Gastroesophageal sphincter (tissue), 4 donors: Measurements from ENCODE around the gene DGKZ. TPM values are rescaled to one million over a fixed set of nuclear protein-coding genes. Genes with fewer than 3 reads are reported as not detected.

Experiments used
- ATAC-seq: fragments of 150-250 bp; one replicate; pipeline ENCODE4 v1.9.1; 2016; ENCODE audit warnings: mild to moderate bottlenecking, moderate library complexity
- H3K27ac ChIP-seq, 4 donors: fragments of 200-600 bp; sonication (generic) in 3 of 4; 1 replicate in 3 of 4; 2 replicates in 1 of 4; pipeline ENCODE4 v1.5.1; 2016 to 2019
- H3K27me3 ChIP-seq: fragments of 200-600 bp; sonication (generic); one replicate; pipeline ENCODE4 v1.5.1; 2019
- H3K36me3 ChIP-seq, 2 donors: fragments of 200-600 bp; sonication (generic); one replicate each; pipeline ENCODE4 v1.5.1; 2019; ENCODE audit warnings: control low read depth in 1 of 2
- H3K4me1 ChIP-seq, 3 donors: fragments of 200-600 bp; sonication (generic); 1 replicate in 2 of 3; 2 replicates in 1 of 3; pipeline ENCODE4 v1.5.1; 2016 to 2019; ENCODE audit warnings: control low read depth in 2 of 3
- H3K4me3 ChIP-seq, 2 donors: fragments of 200-600 bp; sonication (generic); one replicate each; pipeline ENCODE4 v1.5.1; 2019; ENCODE audit warnings: mild to moderate bottlenecking in 1 of 2, moderate library complexity in 1 of 2
- H3K9me3 ChIP-seq, 3 donors: fragments of 200-600 bp; sonication (generic); one replicate each; pipeline ENCODE4 v1.5.1; 2017 to 2019; ENCODE audit warnings: control low read depth in 2 of 3
- CTCF ChIP-seq, 4 experiments: fragments of 200-600 bp in 2 of 4; fragments of 450-650 bp in 2 of 4; sonication (generic) in 1 of 4; IDR thresholded peaks; one replicate each; pipeline ENCODE4 v1.5.1; 2017 to 2019; ENCODE audit warnings: antibody characterized with exemption in 4 of 4, mild to moderate bottlenecking in 2 of 4, moderate library complexity in 2 of 4
- EP300 ChIP-seq: sonication (generic); formaldehyde crosslinking; IDR thresholded peaks from one replicate; pipeline ENCODE4 v1.6.1; 2017; ENCODE audit warnings: antibody characterized with exemption, mild to moderate bottlenecking
- POLR2A ChIP-seq, 2 donors: fragments of 450-650 bp; IDR thresholded peaks; one replicate each; pipeline ENCODE4 v1.6.1; 2017; ENCODE audit warnings: antibody characterized with exemption in 2 of 2, mild to moderate bottlenecking in 2 of 2, moderate library complexity in 1 of 2
- POLR2AphosphoS5 ChIP-seq: sonication (generic); formaldehyde crosslinking; IDR thresholded peaks from one replicate; pipeline ENCODE4 v1.6.1; 2017; ENCODE audit warnings: antibody characterized with exemption
- WGBS, 2 donors: methylation state at CpG; one replicate each; pipeline ENCODE4 v1.1.5; 2018; ENCODE audit warnings: low coverage in 1 of 2; 5-methylcytosine and 5-hydroxymethylcytosine counted together
- total RNA-seq, 4 donors: library from RNA; depleted of rRNA; stranded (reverse); fragments of >200 nt; gene quantifications; one replicate each; pipeline ENCODE4 v1.1.0, GENCODE V29; 2016

DGKZ gene
- total RNA-seq, 4 donors from 2014 or later: 39.2 to 78.8 (median 46.5) TPM

- H3K9me3 ChIP-seq: no peaks in the 10 kb centered on the region
- peaks cover 57% of the 10 kb centered on the region for H3K27me3 ChIP-seq
- no peak overlapping the region for H3K27ac ChIP-seq
- TF ChIP-seq POLR2AphosphoS5 (no peak), CTCF (IDR thresholded peaks at IDR 0.05) (peak in 1 of 4 experiments; percentile 23)
- ATAC-seq: peak; percentile 92
- 8% methylated on average over 13 of the region's 71 CpGs; no CpG with 5 or more reads in 1 of the 2 donors for WGBS, 2 donors
- peaks cover 0 to 19% of the 10 kb centered on the region in 2 donors for H3K36me3 ChIP-seq
- peaks cover 0 to 45% (median 31%) of the 10 kb centered on the region in 3 donors for H3K4me1 ChIP-seq
- H3K4me3 ChIP-seq: peak overlapping the region in 1 of 2 donors; percentile 42
These were observed 45.4 kb downstream of the DGKZ start for GRCh38 chr11:46392421-46393230.

GRCh38 chr11:46393231-46393616 is 46.0 kb downstream of the DGKZ start:
- Histone ChIP-seq H3K27me3 (peaks cover 51% of the 10 kb centered on the region), H3K4me3 (peak overlapping the region in 1 of 2 donors; percentile 42), H3K27ac (no peak overlapping the region), H3K36me3 (peaks cover 0 to 25% of the 10 kb centered on the region in 2 donors), H3K9me3 (no peaks in the 10 kb centered on the region), H3K4me1 (peaks cover 0 to 45% (median 31%) of the 10 kb centered on the region in 3 donors)
- TF ChIP-seq POLR2A (IDR thresholded peaks at IDR 0.05) (no peak), EP300 (no peak), CTCF (IDR thresholded peaks at IDR 0.05) (no peak), POLR2AphosphoS5 (no peak)
- 29% methylated on average over 3 of the region's 4 CpGs; no CpG with 5 or more reads in 1 of the 2 donors for WGBS, 2 donors
- no peak for ATAC-seq

GRCh38 chr11:46393759-46394158 is 46.5 kb downstream of the DGKZ start:
- H3K9me3 ChIP-seq: no peaks in the 10 kb centered on the region
- ATAC-seq: no peak

GRCh38 chr11:46397526-46397925 is 50.3 kb downstream of the DGKZ start:
- Histone ChIP-seq H3K4me1 (peaks cover 0 to 8% (median 4%) of the 10 kb centered on the region in 3 donors), H3K27me3 (peaks cover 8% of the 10 kb centered on the region), H3K36me3 (peaks cover 0 to 64% of the 10 kb centered on the region in 2 donors), H3K4me3 (no peak overlapping the region), H3K9me3 (no peaks in the 10 kb centered on the region), H3K27ac (no peak overlapping the region)
- TF ChIP-seq CTCF (IDR thresholded peaks at IDR 0.05): no peak
- WGBS, 2 donors: no CpG with 5 or more reads among the region's 19 CpGs
- ATAC-seq: no peak

More at GRCh38 chr11:46393759-46394158, 46.5 kb downstream of the DGKZ start:
- Histone ChIP-seq H3K36me3 (peaks cover 0 to 31% of the 10 kb centered on the region in 2 donors), H3K27me3 (peaks cover 45% of the 10 kb centered on the region), H3K4me1 (peaks cover 0 to 45% (median 31%) of the 10 kb centered on the region in 3 donors), H3K27ac (no peak overlapping the region), H3K4me3 (no peak overlapping the region)
- TF ChIP-seq CTCF (IDR thresholded peaks at IDR 0.05): no peak
- TF ChIP-seq EP300: no peak
- no peak for TF ChIP-seq POLR2AphosphoS5
- TF ChIP-seq POLR2A (IDR thresholded peaks at IDR 0.05): no peak
- WGBS, 2 donors: no CpG with 5 or more reads among the region's 4 CpGs
